OCI-LY7 (cell line): ENCODE data around the gene TPGS1. TPM values are rescaled to one million over a fixed set of nuclear protein-coding genes. Genes with fewer than 3 reads are reported as not detected.

ENCODE experiments used
- BruUV-seq: library from RNA; stranded (reverse); fragments of 400-500 nt; replicated peaks from 2 replicates; lab custom pipeline; 2021; lab: Mats Ljungman, UMichigan
- CTCF ChIA-PET: fragments of 300-600 bp; sonication (Branson Sonifier 250); formaldehyde crosslinking; loops from one replicate; lab custom pipeline; 2022; ENCODE audit warnings: antibody characterized with exemption; ENCODE audit not compliant: unreplicated experiment; lab: Charles Lee
- POLR2A ChIA-PET: fragments of 300-600 bp; sonication (Branson Sonifier 250); formaldehyde crosslinking; loops from one replicate; lab custom pipeline; 2022; ENCODE audit warnings: antibody characterized with exemption; lab: Charles Lee
- DNase-seq: peaks from one replicate; pipeline ENCODE4 v3.0.0-alpha.2; 2015; ENCODE audit warnings: low spot score
- H2AFZ ChIP-seq: fragments of 200-600 bp; sonication (generic), shearing (Covaris generic); 2 replicates; pipeline ENCODE4 v1.6.1; 2014; ENCODE audit warnings: mild to moderate bottlenecking, antibody characterized with exemption, low read length, moderate library complexity
- H3K27ac ChIP-seq: fragments of 200-600 bp; sonication (generic); 2 replicates; pipeline ENCODE4 v1.5.1; 2014; ENCODE audit warnings: mixed run types, low read depth, mild to moderate bottlenecking, moderate library complexity, low read length, inconsistent platforms; ENCODE audit not compliant: poor library complexity, severe bottlenecking
- H3K36me3 ChIP-seq: fragments of 200-600 bp; sonication (generic); 2 replicates; pipeline ENCODE4 v1.6.1; 2014; ENCODE audit warnings: mild to moderate bottlenecking, antibody characterized with exemption, low read length, moderate library complexity, mixed read lengths; ENCODE audit not compliant: insufficient read depth
- H3K4me1 ChIP-seq: fragments of 200-600 bp; sonication (generic); 2 replicates; pipeline ENCODE4 v1.5.1; 2014; ENCODE audit warnings: mild to moderate bottlenecking, low read length; ENCODE audit not compliant: insufficient read depth, poor library complexity, severe bottlenecking
- H3K4me2 ChIP-seq: fragments of 200-600 bp; sonication (generic); 2 replicates; pipeline ENCODE4 v1.6.1; 2014; ENCODE audit warnings: mild to moderate bottlenecking, low read length
- H3K4me3 ChIP-seq: fragments of 200-600 bp; sonication (generic); 2 replicates; pipeline ENCODE4 v1.5.1; 2014; ENCODE audit warnings: mild to moderate bottlenecking, low read depth, low read length; ENCODE audit not compliant: poor library complexity, severe bottlenecking
- H3K79me2 ChIP-seq: fragments of 200-600 bp; sonication (generic); 2 replicates; pipeline ENCODE4 v1.6.1; 2016; ENCODE audit warnings: low read depth, mild to moderate bottlenecking, low read length, moderate library complexity, mixed read lengths; ENCODE audit not compliant: insufficient read depth
- H3K9me2 ChIP-seq: fragments of 200-600 bp; sonication (generic); 2 replicates; pipeline ENCODE4 v1.6.1; 2016; ENCODE audit warnings: mild to moderate bottlenecking, low read length, mixed read lengths; ENCODE audit not compliant: insufficient read depth
- H3K9me3 ChIP-seq: fragments of 200-600 bp; sonication (generic); 2 replicates; pipeline ENCODE4 v1.6.1; 2014; ENCODE audit warnings: mild to moderate bottlenecking, mixed run types, low read length, mixed read lengths
- H4K20me1 ChIP-seq: fragments of 200-600 bp; sonication (generic); 2 replicates; pipeline ENCODE4 v1.6.1; 2014; ENCODE audit warnings: mild to moderate bottlenecking, antibody characterized with exemption, low read length, moderate library complexity, mixed read lengths; ENCODE audit not compliant: insufficient read depth
- CTCF ChIP-seq: fragments of 200-600 bp; sonication (generic); conservative IDR thresholded peaks from 2 replicates; pipeline ENCODE4 v1.5.1; 2014; ENCODE audit warnings: mild to moderate bottlenecking, antibody characterized with exemption, low read length, moderate library complexity, mixed read lengths
- EZH2phosphoT487 ChIP-seq: fragments of 200-600 bp; sonication (generic); IDR thresholded peaks from 2 replicates; pipeline ENCODE4 v1.6.1; 2018; ENCODE audit warnings: low read depth, borderline replicate concordance, mild to moderate bottlenecking, mixed run types, antibody characterized with exemption, low read length, moderate library complexity, mixed read lengths
- intact Hi-C: fragments of 100-400 bp; cut with micrococcal nuclease; formaldehyde crosslinking; loops from one replicate; pipeline ENCODE4 v1.10.0; 2022; ENCODE audit not compliant: unreplicated experiment
- total RNA-seq, 2 experiments: library from RNA; depleted of rRNA in 1 of 2; stranded (reverse); fragments of >200 nt in 1 of 2; shearing (Covaris generic) in 1 of 2; gene quantifications; 2 replicates each; pipeline ENCODE4 v1.2.3, GENCODE V29; 2014 to 2022

The TPGS1 gene
- total RNA-seq, 2 experiments from 2014 or later, result 24.4 to 25.6 TPM

GRCh38 chr19:494171-495080, 12.9 kb upstream of the TPGS1 start:
- no TSS peak for BruUV-seq
- no peaks in the 10 kb centered on the region for H3K79me2 ChIP-seq
- no peaks in the 10 kb centered on the region for H3K36me3 ChIP-seq
- H3K27ac ChIP-seq, result no peak overlapping the region
- H2AFZ ChIP-seq, result no peak overlapping the region
- intact Hi-C loops, result no loop called here
- ChIA-PET POLR2A (no interaction called here), CTCF (no interaction called here)
- H3K4me1 ChIP-seq, result peaks cover 4% of the 10 kb centered on the region
- no peaks in the 10 kb centered on the region for H4K20me1 ChIP-seq
- H3K4me2 ChIP-seq, result no peak overlapping the region
- H3K4me3 ChIP-seq, result no peak overlapping the region
- DNase-seq, result no peak
- no peaks in the 10 kb centered on the region; the same call in 1 of the 2 replicates for H3K9me3 ChIP-seq
- no peak for TF ChIP-seq EZH2phosphoT487
- TF ChIP-seq CTCF, result no peak
- no peaks in the 10 kb centered on the region for H3K9me2 ChIP-seq

GRCh38 chr19:495081-495401, 12.3 kb upstream of the TPGS1 start:
- no TSS peak for BruUV-seq
- intact Hi-C loops, result no loop called here
- TF ChIP-seq EZH2phosphoT487, result no peak
- TF ChIP-seq CTCF, result no peak
- Histone ChIP-seq H3K4me1 (no peaks in the 10 kb centered on the region), H3K4me2 (no peak overlapping the region), H3K79me2 (no peaks in the 10 kb centered on the region), H3K9me2 (no peaks in the 10 kb centered on the region), H3K36me3 (no peaks in the 10 kb centered on the region), H3K9me3 (no peaks in the 10 kb centered on the region; the same call in 1 of the 2 replicates), H2AFZ (no peak overlapping the region), H3K27ac (no peak overlapping the region), H3K4me3 (no peak overlapping the region), H4K20me1 (no peaks in the 10 kb centered on the region)
- CTCF ChIA-PET, result no interaction called here
- POLR2A ChIA-PET, result no interaction called here
- DNase-seq, result no peak

GRCh38 chr19:495402-496111, 11.7 kb upstream of the TPGS1 start:
- H3K9me2 ChIP-seq, result no peaks in the 10 kb centered on the region
- intact Hi-C loops, result no loop called here
- H3K9me3 ChIP-seq, result no peaks in the 10 kb centered on the region; the same call in 1 of the 2 replicates
- no peak overlapping the region for H3K4me3 ChIP-seq
- POLR2A ChIA-PET, result no interaction called here
- no peak overlapping the region for H2AFZ ChIP-seq
- no peaks in the 10 kb centered on the region for H4K20me1 ChIP-seq
- H3K27ac ChIP-seq, result no peak overlapping the region
- BruUV-seq, result no TSS peak
- H3K4me1 ChIP-seq, result no peaks in the 10 kb centered on the region
- no peak for TF ChIP-seq EZH2phosphoT487
- TF ChIP-seq CTCF, result peak; percentile 74
- H3K79me2 ChIP-seq, result no peaks in the 10 kb centered on the region
- no peaks in the 10 kb centered on the region for H3K36me3 ChIP-seq
- CTCF ChIA-PET, result no interaction called here
- DNase-seq, result no peak
- H3K4me2 ChIP-seq, result no peak overlapping the region
